Pancreas (tissue), 10 donors: ENCODE measurements around the gene IZUMO2. TPM values are rescaled to one million over a fixed set of nuclear protein-coding genes. Genes with fewer than 3 reads are reported as not detected.

Experiments used
- ATAC-seq, 4 donors: fragments of 200-7000 bp; cut with Tn5 transposase; one replicate each; pipeline versions ENCODE4 v1.8.0 to v1.9.1; 2020; ENCODE audit warnings: mild to moderate bottlenecking in 4 of 4, moderate library complexity in 4 of 4
- DNase-seq, 6 donors: peaks; one replicate each; pipeline ENCODE4 v3.0.0-alpha.2; 2020
- FAIRE-seq: peaks from 2 replicates; lab custom pipeline; 2012; peaks lifted over from hg19 to GRCh38; lab: Jason Lieb, UNC
- H3K27ac ChIP-seq, 4 donors: fragments of 200-600 bp; sonication (generic); 1 replicate in 3 of 4; 2 replicates in 1 of 4; pipeline versions ENCODE4 v1.5.0 to v1.8.0; 2020
- H3K27me3 ChIP-seq, 4 donors: fragments of 200-600 bp; one replicate each; pipeline ENCODE4 v1.8.0; 2021
- H3K36me3 ChIP-seq, 3 donors: fragments of 200-600 bp; sonication (generic) in 1 of 3; one replicate each; pipeline versions ENCODE4 v1.5.0 to v1.8.0; 2020 to 2021
- H3K4me1 ChIP-seq, 3 donors: fragments of 200-600 bp; one replicate each; pipeline ENCODE4 v1.8.0; 2021
- H3K4me3 ChIP-seq, 4 donors: fragments of 200-600 bp; sonication (generic) in 2 of 4; one replicate each; pipeline versions ENCODE4 v1.5.0 to v1.8.0; 2020 to 2021
- H3K9me3 ChIP-seq, 4 donors: fragments of 200-600 bp; one replicate each; pipeline ENCODE4 v1.8.0; 2021
- WGBS, 2 donors: extraction: QIAGEN DNeasy Blood & Tissue Kit; methylation state at CpG; one replicate each; pipeline ENCODE4 v1.1.7; 2013; 5-methylcytosine and 5-hydroxymethylcytosine counted together
- intact Hi-C, 3 donors: fragments of 100-400 bp; cut with DNase I; formaldehyde crosslinking; loops; one replicate each; pipeline versions ENCODE4 v1.11.1 to v1.14.2; 2022
- polyA plus RNA-seq, 2 donors: library from polyadenylated mRNA; stranded (reverse); fragments of 200-250 nt; gene quantifications; one replicate each; pipeline ENCODE4 v1.2.3, GENCODE V29; 2013
- total RNA-seq, 6 donors: library from RNA; stranded (reverse); fragmentation: NEBNext Ultra II Directional in 4 of 6; extraction: Animal tissue kit (Norgen Biotek cat#: 25700) in 4 of 6; gene quantifications; one replicate each; pipeline versions ENCODE4 v1.2.1 to v1.2.4, GENCODE V29; 2021 to 2023
- TF ChIP-seq, protein P1 (sequence below), 4 donors: fragments of 200-600 bp; sonication (generic) in 3 of 4; IDR thresholded peaks; one replicate each; pipeline versions ENCODE4 v1.5.0 to v1.8.0; 2021; ENCODE audit warnings: antibody characterized with exemption in 4 of 4
- donor health status: healthy with polysubstance abuse.
- donor health status: DM: no; HTN: no; CAD: no; lungs with moderate emphysema.
- donor health status: DM: no; HTN: no; CAD: no.
- donor health status: control.
- donor health status: control.
- donor health status: Bipolar disorder and iron deficiency.
- donor health status: DM: yes; HTN: yes; CAD: no.
- donor health status: DM: no; HTN: no; CAD: no.
- donor health status: DM: no; HTN: no; CAD: no.
- donor health status: DM: yes; HTN: yes; CAD: no.

The IZUMO2 gene
- total and polyA plus RNA-seq, 8 donors: not detected

GRCh38 chr19:50172726-50173125 lies 9.6 kb upstream of the IZUMO2 start:
- H3K4me3 ChIP-seq: no peak overlapping the region
- H3K4me1 ChIP-seq: no peaks in the 10 kb centered on the region
- FAIRE-seq: no peak
- TF ChIP-seq, protein P1, sequence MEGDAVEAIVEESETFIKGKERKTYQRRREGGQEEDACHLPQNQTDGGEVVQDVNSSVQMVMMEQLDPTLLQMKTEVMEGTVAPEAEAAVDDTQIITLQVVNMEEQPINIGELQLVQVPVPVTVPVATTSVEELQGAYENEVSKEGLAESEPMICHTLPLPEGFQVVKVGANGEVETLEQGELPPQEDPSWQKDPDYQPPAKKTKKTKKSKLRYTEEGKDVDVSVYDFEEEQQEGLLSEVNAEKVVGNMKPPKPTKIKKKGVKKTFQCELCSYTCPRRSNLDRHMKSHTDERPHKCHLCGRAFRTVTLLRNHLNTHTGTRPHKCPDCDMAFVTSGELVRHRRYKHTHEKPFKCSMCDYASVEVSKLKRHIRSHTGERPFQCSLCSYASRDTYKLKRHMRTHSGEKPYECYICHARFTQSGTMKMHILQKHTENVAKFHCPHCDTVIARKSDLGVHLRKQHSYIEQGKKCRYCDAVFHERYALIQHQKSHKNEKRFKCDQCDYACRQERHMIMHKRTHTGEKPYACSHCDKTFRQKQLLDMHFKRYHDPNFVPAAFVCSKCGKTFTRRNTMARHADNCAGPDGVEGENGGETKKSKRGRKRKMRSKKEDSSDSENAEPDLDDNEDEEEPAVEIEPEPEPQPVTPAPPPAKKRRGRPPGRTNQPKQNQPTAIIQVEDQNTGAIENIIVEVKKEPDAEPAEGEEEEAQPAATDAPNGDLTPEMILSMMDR (IDR thresholded peaks at IDR 0.05): no peak
- H3K27me3 ChIP-seq: no peaks in the 10 kb centered on the region
- no peaks in the 10 kb centered on the region for H3K36me3 ChIP-seq
- intact Hi-C loops: no loop called here
- H3K27ac ChIP-seq: no peak overlapping the region
- no peaks in the 10 kb centered on the region for H3K9me3 ChIP-seq
- ATAC-seq: no peak
- DNase-seq: no peak

DNA sequence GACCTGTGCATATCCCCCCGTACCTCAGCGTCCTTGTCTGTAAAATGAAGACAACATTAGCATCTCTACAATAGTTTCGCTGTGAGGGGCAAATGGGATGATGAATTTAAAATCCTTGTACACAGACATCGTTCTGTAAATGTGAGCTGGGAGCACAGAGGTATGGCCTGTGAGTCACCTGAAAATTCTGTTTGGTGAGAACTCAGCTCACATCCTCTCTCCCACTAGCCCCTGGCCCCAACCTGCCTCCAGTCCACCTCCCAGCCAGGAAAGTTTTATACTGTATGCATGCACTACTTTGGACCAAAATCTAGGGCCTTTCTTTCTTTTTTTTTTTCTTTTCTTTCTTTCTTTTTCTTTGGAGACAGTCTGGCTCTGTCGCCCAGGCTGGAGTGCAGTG lies 8.7 kb upstream of the IZUMO2 start:
- ATAC-seq: no peak
- H3K9me3 ChIP-seq: no peaks in the 10 kb centered on the region
- WGBS, 2 donors: 73 to 80% methylated on average over 5 of the region's 5 CpGs
- H3K27me3 ChIP-seq: no peaks in the 10 kb centered on the region
- H3K36me3 ChIP-seq: no peaks in the 10 kb centered on the region
- no peak overlapping the region for H3K27ac ChIP-seq
- H3K4me1 ChIP-seq: no peaks in the 10 kb centered on the region
- intact Hi-C loops: no loop called here
- TF ChIP-seq, protein P1 (IDR thresholded peaks at IDR 0.05): no peak
- no peak for FAIRE-seq
- no peak overlapping the region for H3K4me3 ChIP-seq
- no peak for DNase-seq

DNA sequence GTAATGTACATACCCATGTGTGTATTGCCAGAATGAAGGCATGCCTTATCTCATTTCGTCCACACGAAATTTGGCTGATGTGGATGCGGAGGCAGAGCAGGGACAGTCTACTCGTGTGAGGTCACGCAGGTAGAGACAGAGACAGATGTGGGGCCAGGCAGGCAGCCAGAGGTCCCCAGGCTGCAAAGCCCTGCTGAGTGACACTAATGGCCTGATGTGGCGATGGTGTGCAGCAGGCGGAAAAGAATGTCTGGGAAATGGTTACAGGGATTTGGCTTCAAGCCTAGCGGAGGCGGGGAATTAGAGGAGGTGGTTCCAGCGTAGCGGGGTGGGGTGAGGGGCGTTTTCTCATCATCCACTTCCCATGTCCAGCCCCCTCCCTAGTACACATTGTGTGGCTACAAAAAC lies 4.2 kb upstream of the IZUMO2 start:
- no peaks in the 10 kb centered on the region for H3K4me1 ChIP-seq
- H3K9me3 ChIP-seq: no peaks in the 10 kb centered on the region
- H3K4me3 ChIP-seq: no peak overlapping the region
- no peak overlapping the region for H3K27ac ChIP-seq
- peak; percentile 66 to 93 (median 88) for ATAC-seq
- 13 to 14% methylated on average over 12 of the region's 12 CpGs for WGBS, 2 donors
- peak in 5 of 6 donors; percentile 26 to 71 (median 66) for DNase-seq
- intact Hi-C loops: no loop called here
- no peaks in the 10 kb centered on the region for H3K36me3 ChIP-seq
- H3K27me3 ChIP-seq: no peaks in the 10 kb centered on the region
- TF ChIP-seq, protein P1 (IDR thresholded peaks at IDR 0.05): no peak
- FAIRE-seq: no peak

DNA sequence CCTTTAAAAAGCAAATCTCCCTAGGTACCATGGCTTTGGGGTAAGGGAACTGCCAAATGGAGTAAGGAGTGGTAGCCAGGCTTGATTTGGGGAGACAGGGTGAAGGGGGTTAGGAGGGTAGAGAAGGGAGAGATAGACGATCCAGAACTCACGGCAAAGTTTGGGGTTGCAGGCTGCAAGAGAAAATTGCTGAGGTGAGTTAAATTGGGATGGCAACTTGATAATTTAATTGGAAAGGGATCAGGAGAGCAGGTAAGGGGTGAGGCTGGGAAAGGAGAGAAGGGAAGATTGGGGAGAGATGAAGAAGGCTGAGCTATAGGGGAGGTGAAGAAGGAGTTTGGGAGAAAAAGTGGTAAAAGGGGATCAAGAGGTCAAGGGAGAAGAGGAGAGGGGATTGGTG lies 4.0 kb downstream of the IZUMO2 start:
- no peak for DNase-seq
- intact Hi-C loops: no loop called here
- Histone ChIP-seq H3K9me3 (no peaks in the 10 kb centered on the region), H3K27ac (no peak overlapping the region), H3K4me1 (no peaks in the 10 kb centered on the region), H3K27me3 (no peaks in the 10 kb centered on the region), H3K4me3 (no peak overlapping the region), H3K36me3 (no peaks in the 10 kb centered on the region)
- TF ChIP-seq, protein P1 (IDR thresholded peaks at IDR 0.05): no peak
- FAIRE-seq: no peak
- ATAC-seq: no peak
- 75 to 86% methylated on average over 2 of the region's 2 CpGs for WGBS, 2 donors

DNA sequence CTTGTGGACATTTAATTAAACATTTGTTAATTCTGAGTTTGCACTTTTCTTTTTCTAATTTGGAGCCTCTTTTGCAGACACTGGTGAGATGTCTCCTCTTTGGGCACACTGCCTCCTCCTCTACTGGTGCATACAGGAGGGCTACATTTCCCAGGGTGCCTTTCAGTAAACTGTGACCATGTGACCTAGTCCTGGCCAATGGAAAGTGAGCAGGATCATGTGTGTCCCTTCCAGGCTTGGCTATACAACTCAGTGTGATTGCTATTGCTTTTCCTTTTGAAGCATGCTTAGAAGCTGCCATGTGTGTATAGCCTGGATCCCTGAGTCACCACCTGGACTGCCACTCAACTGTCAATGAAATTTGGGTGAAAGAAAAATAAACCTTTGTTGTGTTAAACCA lies 4.5 kb downstream of the IZUMO2 start:
- Histone ChIP-seq H3K27ac (no peak overlapping the region), H3K4me1 (no peaks in the 10 kb centered on the region), H3K27me3 (no peaks in the 10 kb centered on the region), H3K36me3 (no peaks in the 10 kb centered on the region), H3K9me3 (no peaks in the 10 kb centered on the region), H3K4me3 (no peak overlapping the region)
- ATAC-seq (no peak), FAIRE-seq (no peak), DNase-seq (no peak)
- TF ChIP-seq, protein P1 (IDR thresholded peaks at IDR 0.05): no peak
- intact Hi-C loops: no loop called here
